Kidney tubule cell (primary cell): ENCODE measurements around the gene ZNF746.

ENCODE experiments used
- DNase-seq: peaks from one replicate; pipeline ENCODE4 v3.0.0-alpha.2; 2018; ENCODE audit warnings: low spot score

ZNF746 gene

DNA sequence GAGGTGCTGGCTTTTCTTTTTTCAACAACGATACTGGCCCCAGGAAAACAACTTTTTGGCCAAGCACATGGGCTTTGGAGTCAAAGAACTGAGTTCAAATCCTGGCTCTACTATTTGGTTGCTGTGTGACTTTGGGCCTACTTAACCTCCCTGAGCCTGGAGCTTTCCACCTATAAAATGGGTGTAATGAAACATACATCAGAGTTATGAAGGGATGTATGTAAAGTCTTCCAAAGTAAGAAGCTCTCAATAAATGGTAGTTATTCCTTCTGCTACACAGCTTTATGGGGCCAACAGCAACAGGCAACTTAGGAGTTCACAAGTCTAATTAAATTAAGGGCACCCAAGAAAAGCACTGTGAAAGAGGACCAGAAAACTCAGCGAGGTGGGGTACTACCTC lies 69.7 kb downstream of the ZNF746 start:
- no peak for DNase-seq

DNA sequence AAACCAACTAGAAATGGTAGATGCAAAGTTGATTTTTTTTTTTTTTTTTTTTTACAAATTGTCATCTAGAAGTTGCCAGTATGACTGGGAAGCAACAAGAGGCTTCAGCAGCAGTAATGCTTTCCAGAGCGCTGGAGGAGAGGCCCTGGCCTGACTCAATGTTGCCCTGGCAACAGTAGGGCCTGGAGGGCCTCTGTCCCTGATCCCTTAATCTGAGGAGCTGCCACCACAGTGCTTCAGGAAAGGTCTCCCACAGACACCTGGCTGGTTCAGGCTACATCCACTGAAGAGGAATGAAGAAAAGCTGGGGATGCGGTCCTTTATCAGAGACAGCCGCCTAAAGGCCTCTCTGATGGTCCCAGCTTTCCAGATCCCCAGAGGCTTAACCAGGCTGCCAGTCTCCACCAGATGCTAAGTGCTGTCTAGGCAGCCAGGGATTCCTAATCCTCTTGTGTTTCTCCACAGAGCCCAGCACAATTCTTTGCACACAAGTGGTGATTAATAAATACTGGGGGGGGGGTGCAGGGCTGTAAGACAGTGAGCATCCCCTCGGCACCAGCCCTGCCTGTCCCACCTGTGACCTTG lies 70.4 kb downstream of the ZNF746 start:
- no peak for DNase-seq

DNA sequence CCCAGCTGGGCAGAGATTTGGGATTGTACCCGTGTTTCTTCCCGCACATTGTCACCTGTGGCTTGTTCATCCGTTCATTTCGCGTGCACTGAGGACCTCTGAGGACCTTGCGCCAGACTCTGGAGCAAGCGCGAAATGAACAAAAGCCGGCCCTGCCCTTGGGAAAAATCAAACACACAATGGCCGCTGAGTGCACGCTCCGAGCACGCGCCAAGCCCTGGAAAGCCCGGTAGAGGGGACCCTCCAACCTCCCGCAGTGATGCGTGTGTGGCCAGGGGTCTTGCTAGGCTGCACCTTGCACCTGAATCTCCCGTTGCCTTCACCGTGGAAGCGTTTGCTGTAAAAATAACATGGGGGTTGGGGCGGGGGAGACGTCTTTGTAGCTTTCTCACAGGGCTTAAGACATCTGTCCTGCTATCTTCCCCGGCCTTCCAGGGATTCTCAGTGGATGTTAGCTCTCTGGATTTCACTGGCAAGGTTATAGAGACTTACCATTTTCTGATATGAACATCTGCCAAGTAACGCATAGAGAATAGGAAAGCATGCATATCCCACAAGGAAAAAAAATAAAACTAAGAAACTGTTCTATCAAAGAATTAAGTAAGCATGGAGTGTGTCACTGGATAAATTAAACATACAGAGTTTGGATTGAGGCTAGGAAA lies 74.0 kb downstream of the ZNF746 start:
- DNase-seq = no peak

DNA sequence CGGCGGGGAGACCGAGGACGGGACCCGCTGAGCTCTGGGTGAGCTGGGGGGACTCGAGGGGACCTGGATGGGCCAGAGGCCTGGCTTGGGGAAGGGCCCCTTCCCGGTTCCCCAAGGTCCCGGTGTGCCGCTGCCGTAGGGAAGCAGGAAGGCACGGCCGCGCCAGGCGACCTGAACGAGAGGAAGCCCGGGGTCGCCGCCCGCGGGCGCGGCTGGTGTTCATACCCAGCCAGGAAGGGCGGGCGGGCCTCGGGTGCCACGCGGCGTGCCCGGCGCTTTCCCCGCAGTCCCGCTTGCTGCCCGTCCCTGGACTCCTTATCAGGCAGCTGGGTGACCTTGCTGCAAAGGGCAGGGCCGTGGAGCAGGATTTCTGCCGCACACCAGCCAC lies 74.7 kb downstream of the ZNF746 start:
- DNase-seq = no peak
